ENCODE measurements around the gene IFNAR2.

DNA sequence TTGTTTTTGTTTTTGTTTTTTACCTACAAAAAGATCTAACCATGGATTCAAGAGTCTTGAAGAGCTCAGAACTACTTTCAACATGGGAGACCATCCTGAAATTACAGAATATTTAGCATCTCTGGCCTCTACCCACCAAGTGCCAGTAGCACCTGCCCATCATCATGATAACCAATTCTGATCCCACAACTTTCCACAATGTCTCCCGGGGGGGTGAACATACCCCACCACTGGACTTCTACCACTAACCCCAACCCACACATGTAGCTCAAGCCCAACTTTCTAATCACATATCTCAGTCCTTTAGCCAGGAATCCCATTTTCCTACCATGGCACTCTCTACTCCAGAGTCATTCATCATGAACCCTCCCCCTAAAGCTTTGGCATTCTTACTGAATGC, 15.7 kb upstream of the IFNAR2 start:
- TF ChIP-seq, protein P1, sequence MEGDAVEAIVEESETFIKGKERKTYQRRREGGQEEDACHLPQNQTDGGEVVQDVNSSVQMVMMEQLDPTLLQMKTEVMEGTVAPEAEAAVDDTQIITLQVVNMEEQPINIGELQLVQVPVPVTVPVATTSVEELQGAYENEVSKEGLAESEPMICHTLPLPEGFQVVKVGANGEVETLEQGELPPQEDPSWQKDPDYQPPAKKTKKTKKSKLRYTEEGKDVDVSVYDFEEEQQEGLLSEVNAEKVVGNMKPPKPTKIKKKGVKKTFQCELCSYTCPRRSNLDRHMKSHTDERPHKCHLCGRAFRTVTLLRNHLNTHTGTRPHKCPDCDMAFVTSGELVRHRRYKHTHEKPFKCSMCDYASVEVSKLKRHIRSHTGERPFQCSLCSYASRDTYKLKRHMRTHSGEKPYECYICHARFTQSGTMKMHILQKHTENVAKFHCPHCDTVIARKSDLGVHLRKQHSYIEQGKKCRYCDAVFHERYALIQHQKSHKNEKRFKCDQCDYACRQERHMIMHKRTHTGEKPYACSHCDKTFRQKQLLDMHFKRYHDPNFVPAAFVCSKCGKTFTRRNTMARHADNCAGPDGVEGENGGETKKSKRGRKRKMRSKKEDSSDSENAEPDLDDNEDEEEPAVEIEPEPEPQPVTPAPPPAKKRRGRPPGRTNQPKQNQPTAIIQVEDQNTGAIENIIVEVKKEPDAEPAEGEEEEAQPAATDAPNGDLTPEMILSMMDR (IDR thresholded peaks at IDR 0.05) = no peak
- TF ChIP-seq EP300 (IDR thresholded peaks at IDR 0.05) = no peak
